GM12872 (cell line): ENCODE measurements around the gene LYZL1.

Experiments
- CTCF ChIP-seq: IDR thresholded peaks from 3 replicates; pipeline ENCODE4 v1.5.1; 2011; ENCODE audit warnings: low read depth, mild to moderate bottlenecking, low read length, moderate library complexity; ENCODE audit not compliant: insufficient read depth

LYZL1 gene

GRCh38 chr10:29327746-29328102 lies 38.9 kb downstream of the LYZL1 start:
- TF ChIP-seq CTCF, result no peak

DNA sequence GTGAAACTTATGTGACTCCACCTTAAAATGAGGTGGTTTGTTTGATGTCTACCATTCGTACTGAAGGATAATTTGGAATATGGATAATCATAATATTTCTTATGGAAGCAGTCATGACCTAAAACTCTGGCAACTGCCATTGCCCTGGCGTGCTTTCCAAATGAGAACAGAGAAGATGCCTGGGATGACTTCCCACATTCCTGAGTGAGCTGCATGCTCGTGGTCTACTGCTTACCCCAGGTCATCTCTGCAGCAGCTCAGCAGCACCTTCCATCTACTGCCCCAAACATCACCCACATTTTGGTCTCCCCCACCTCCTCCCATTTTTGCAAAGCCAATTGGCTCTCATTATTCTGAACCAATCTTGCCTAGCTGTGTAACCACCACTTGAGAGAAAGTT lies 40.1 kb downstream of the LYZL1 start:
- TF ChIP-seq CTCF, result no peak

DNA sequence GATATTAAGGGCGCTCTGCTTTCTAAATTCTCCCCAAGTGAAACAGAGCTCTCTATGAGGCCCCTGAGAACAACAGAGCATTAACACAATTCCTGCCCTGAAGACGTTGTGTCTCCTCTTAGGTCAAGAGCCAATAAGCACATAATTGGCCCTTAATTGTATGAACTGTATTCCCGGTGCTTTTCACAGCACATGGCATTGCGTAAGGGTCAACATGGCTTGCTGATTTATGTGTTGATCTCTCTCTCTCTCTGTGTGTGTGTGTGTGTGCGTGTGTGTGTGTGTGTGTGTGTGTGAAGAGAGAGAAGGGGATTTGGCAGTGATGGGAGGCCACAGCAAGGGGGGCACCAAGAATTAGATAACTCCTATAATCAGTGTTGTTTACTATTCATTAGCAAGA lies 40.5 kb downstream of the LYZL1 start:
- no peak for TF ChIP-seq CTCF

DNA sequence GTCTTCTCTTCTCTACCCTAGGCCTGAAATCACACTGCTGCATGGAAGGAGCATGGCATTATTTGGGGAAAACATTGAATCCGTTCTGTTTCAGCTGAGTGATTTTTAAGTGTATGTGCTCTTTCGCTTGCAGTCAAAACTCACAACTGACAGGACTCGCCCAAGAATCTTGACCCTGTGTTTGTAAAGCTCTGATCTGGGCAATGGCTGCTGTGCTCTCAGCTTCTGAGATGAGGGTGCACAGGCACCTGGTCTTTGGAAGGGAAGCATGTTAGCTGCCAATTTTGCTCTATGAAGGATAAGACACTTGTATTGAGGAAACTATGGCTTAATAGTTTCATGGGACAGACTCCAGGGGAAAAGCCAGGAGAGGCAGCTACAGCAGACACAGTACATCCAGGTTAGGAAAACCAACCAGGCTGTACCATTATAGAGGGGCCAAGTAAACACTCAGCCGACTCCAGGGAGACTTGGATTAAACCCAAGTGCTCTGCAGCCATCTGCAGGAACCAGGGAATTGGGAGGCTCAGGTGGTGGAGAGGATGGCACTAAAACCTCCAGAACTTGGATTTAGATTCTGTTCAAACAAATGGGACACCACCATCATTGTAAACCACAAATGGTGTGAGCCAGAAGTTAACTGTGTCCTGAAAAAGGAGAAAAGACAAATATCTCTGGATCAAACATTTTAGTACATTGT lies 43.3 kb downstream of the LYZL1 start:
- TF ChIP-seq CTCF, result no peak

- TF ChIP-seq CTCF, result no peak
These were observed 43.9 kb downstream of the LYZL1 start for GRCh38 chr10:29332761-29333148.

- no peak for TF ChIP-seq CTCF
These were observed 54.8 kb downstream of the LYZL1 start for GRCh38 chr10:29343607-29344038.

DNA sequence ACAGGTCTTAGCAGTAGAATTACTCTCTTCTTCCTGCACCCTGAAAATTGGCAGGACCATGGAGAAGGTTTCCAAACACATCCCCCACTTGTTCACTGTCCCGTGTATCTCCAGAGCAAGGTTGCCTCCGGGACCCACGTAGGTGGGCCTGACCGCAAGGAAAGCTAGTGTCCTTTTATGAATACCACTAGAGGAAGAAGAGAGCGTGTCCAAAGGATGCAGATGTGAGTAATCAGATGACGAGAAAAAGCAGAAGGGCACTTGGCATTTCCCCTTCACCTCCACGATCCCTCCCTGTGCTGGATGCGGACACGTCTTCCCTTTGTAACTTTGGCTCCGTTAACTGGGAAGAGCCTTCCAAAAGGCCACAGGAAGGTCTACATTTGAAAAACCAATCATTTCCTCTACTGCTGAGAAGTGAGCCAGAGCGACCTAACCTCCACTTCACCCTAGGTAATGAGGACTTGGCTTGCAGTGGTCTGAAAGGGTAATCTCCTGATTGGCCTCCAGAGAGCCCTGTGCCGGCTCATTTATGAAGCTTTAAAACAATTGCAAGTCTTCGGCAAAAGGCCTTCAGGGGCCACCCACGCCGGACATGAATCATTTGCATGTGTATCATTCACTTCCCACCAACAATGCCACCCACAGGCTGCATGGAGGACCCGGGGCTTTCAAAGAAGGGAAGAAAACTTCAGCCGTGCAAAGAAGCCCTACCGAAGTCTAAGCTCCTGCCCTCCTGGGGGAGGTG lies 55.4 kb downstream of the LYZL1 start:
- TF ChIP-seq CTCF, result no peak
